ENCODE results near the gene NECTIN1.

Gene NECTIN1

DNA sequence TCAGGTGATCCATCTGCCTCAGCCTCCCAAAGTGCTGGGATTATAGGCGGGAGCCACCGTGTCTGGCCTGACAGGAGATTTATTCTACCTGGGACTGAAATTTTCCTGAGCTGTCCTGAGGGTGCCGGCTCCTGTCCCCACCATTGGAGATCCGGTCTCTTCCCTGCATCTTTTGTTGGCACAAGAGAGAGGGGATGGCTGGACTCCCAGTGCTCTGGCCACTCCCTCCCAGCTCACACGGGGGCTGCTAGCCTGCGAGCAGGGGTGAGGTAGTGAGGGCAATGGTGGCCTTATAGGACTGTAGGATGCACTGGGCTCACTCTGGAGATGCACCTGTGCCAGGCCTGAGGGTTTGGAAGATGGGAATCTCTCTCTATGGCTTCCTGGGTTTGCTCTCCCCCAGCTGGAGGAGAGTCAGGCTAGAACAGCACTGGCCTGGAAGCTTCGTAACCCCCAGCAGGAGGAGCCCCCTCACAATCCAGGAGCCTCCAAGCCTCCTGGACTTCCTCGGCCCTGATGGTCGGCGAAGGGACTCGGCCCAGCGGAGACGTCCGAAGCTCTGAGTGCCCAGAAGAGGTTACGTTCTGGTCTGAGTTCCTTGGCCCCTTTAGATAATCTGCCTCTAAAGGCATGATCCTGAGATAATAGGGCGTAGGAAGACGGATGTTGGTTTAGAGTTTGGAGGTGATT, 106.4 kb downstream of the NECTIN1 start:
- DNase-seq = no peak
- Histone ChIP-seq H3K4me1 (ENCODE audit: control insufficient read depth, insufficient read depth, low read length, poor library complexity, severe bottlenecking) (no peaks in the 10 kb centered on the region), H3K36me3 (ENCODE audit: control insufficient read depth, insufficient read depth, low read length) (no peaks in the 10 kb centered on the region), H3K9me3 (ENCODE audit: control insufficient read depth, low read length) (no peaks in the 10 kb centered on the region), H3K4me3 (ENCODE audit: insufficient read depth, low read depth, low read length, poor library complexity, severe bottlenecking) (no peak overlapping the region), H3K27me3 (replicated peaks; ENCODE audit: control insufficient read depth, insufficient read depth, low read length, poor library complexity, severe bottlenecking) (no peaks in the 10 kb centered on the region), H3K27ac (ENCODE audit: insufficient read depth, low read length, poor library complexity, severe bottlenecking) (no peak overlapping the region)

DNA sequence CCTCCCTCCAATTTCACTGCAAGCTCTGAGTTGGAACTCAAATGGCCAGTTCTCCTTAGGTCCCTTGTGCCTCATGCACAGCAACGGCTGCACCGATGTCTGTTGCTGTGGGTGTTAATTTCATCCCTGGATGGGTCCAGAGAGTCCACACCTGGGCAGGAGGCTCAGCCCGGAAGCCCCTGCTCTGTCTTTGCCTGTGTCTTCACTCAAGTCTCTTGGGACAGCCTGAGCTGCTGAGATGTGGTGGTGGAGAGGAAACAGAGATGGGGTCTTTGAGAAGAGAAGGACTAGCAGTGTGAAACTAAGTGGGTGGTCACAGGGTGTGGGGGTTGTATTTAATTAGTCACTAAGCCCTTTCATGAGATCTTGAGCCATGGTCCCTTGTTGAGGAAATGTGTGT, 109.3 kb downstream of the NECTIN1 start:
- Histone ChIP-seq H3K36me3 (ENCODE audit: control insufficient read depth, insufficient read depth, low read length) (no peaks in the 10 kb centered on the region), H3K27ac (ENCODE audit: insufficient read depth, low read length, poor library complexity, severe bottlenecking) (no peak overlapping the region), H3K4me1 (ENCODE audit: control insufficient read depth, insufficient read depth, low read length, poor library complexity, severe bottlenecking) (peaks cover 6% of the 10 kb centered on the region), H3K4me3 (ENCODE audit: insufficient read depth, low read depth, low read length, poor library complexity, severe bottlenecking) (no peak overlapping the region), H3K9me3 (ENCODE audit: control insufficient read depth, low read length) (no peaks in the 10 kb centered on the region), H3K27me3 (replicated peaks; ENCODE audit: control insufficient read depth, insufficient read depth, low read length, poor library complexity, severe bottlenecking) (no peaks in the 10 kb centered on the region)
- no peak for DNase-seq

DNA sequence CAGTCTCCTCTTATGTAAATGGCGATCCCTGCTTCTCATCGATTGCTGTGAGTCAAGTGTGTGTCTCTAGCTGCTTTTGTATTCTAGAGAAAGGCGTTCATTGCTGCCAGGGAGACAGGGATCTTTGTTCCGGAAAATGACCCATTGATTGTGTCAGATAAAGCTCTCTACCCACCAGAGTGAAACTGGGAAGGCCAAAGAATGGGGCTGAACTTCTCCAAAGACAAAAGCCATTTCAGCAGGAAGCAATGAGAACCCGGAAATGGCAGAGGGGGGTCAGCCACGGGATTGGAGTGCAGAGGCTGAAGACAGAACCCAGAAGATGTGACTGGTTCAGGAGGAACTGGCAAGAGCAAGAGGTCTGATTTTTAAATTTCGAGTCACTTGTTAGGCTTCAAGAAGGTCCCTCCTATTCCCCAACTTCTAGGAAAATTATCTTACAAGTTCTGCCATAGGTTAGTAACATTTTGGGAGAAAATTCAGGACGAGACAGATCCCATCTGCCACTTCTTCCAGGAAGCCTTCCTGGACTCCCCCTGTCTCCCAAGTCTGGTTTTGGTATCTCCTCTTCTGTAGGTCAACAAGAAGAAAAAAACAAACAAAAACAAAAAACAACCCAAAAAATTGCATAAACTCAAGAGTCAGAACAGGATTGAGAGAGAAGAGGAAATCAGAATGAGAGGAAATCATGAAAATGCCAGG, 110.6 kb downstream of the NECTIN1 start:
- H3K4me1 ChIP-seq (ENCODE audit: control insufficient read depth, insufficient read depth, low read length, poor library complexity, severe bottlenecking) = peaks cover 6% of the 10 kb centered on the region
- no peak overlapping the region for H3K4me3 ChIP-seq (ENCODE audit: insufficient read depth, low read depth, low read length, poor library complexity, severe bottlenecking)
- no peak overlapping the region for H3K27ac ChIP-seq (ENCODE audit: insufficient read depth, low read length, poor library complexity, severe bottlenecking)
- H3K9me3 ChIP-seq (ENCODE audit: control insufficient read depth, low read length) = no peaks in the 10 kb centered on the region
- no peak for DNase-seq
- H3K36me3 ChIP-seq (ENCODE audit: control insufficient read depth, insufficient read depth, low read length) = no peaks in the 10 kb centered on the region
- no peaks in the 10 kb centered on the region for H3K27me3 ChIP-seq (replicated peaks; ENCODE audit: control insufficient read depth, insufficient read depth, low read length, poor library complexity, severe bottlenecking)

- no peak overlapping the region for H3K27ac ChIP-seq (ENCODE audit: insufficient read depth, low read length, poor library complexity, severe bottlenecking)
- no peaks in the 10 kb centered on the region for H3K27me3 ChIP-seq (replicated peaks; ENCODE audit: control insufficient read depth, insufficient read depth, low read length, poor library complexity, severe bottlenecking)
- no peaks in the 10 kb centered on the region for H3K36me3 ChIP-seq (ENCODE audit: control insufficient read depth, insufficient read depth, low read length)
- H3K4me3 ChIP-seq (ENCODE audit: insufficient read depth, low read depth, low read length, poor library complexity, severe bottlenecking) = no peak overlapping the region
- no peaks in the 10 kb centered on the region for H3K9me3 ChIP-seq (ENCODE audit: control insufficient read depth, low read length)
- H3K4me1 ChIP-seq (ENCODE audit: control insufficient read depth, insufficient read depth, low read length, poor library complexity, severe bottlenecking) = peaks cover 6% of the 10 kb centered on the region
- DNase-seq = no peak
Observed at GRCh38 chr11:119617340-119617713, 111.7 kb downstream of the NECTIN1 start.

DNA sequence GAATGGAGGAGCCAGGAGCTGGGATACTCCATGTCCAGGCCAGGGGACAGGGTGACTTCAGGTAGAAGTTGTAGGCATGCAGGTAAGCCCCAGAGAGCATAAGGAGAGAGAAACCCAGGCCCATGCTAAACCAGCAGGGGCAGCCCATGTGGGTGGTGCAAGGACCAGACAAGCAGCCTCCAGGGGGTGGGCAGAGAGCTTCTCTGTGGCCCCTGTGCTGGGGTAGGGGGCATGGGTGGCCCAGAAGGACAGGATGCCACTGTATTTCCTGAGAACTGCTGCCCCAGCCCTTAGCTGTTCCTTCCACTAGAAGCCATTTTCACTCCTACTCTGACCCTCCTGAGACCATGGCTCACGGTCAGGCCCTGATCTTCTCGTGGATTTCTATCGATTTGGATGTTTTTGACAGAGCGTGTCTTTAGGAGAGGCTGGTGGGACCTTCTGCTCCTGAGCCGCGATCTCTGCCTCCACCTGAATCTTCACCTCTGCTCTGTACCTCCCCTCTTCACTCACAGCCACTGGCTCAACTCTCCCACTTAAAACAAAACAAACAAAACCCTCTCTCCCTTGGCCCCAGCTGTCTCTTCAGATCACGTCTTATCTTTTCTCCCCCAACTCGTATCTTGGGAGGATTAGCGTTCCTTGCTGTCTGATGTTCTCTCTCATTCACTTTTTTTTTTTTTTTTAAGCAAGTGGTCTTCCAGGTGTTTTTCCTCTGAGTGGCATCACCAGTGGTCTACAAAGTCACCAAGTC, 112.2 kb downstream of the NECTIN1 start:
- Histone ChIP-seq H3K36me3 (ENCODE audit: control insufficient read depth, insufficient read depth, low read length) (no peaks in the 10 kb centered on the region), H3K27ac (ENCODE audit: insufficient read depth, low read length, poor library complexity, severe bottlenecking) (no peak overlapping the region), H3K27me3 (replicated peaks; ENCODE audit: control insufficient read depth, insufficient read depth, low read length, poor library complexity, severe bottlenecking) (no peaks in the 10 kb centered on the region), H3K4me1 (ENCODE audit: control insufficient read depth, insufficient read depth, low read length, poor library complexity, severe bottlenecking) (peaks cover 6% of the 10 kb centered on the region), H3K9me3 (ENCODE audit: control insufficient read depth, low read length) (no peaks in the 10 kb centered on the region), H3K4me3 (ENCODE audit: insufficient read depth, low read depth, low read length, poor library complexity, severe bottlenecking) (no peak overlapping the region)
- DNase-seq = no peak

DNA sequence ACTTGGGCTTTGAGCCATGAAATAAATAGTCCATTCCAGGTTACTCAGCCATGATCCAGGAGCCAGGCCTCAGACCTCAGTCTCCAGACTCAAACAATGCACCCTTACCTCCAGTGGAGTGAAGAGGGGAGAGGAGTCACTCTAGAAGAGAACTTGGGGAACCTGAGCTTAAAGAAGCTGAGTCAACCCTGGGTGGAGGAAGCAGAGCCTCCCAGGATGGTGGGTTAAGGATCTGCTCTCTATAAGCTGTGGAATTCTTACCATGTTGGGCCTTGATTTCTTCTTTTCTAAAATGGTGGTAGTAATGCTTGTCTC, 113.2 kb downstream of the NECTIN1 start:
- no peaks in the 10 kb centered on the region for H3K36me3 ChIP-seq (ENCODE audit: control insufficient read depth, insufficient read depth, low read length)
- H3K27me3 ChIP-seq (replicated peaks; ENCODE audit: control insufficient read depth, insufficient read depth, low read length, poor library complexity, severe bottlenecking) = no peaks in the 10 kb centered on the region
- DNase-seq = no peak
- peaks cover 6% of the 10 kb centered on the region for H3K4me1 ChIP-seq (ENCODE audit: control insufficient read depth, insufficient read depth, low read length, poor library complexity, severe bottlenecking)
- no peak overlapping the region for H3K27ac ChIP-seq (ENCODE audit: insufficient read depth, low read length, poor library complexity, severe bottlenecking)
- no peaks in the 10 kb centered on the region for H3K9me3 ChIP-seq (ENCODE audit: control insufficient read depth, low read length)
- H3K4me3 ChIP-seq (ENCODE audit: insufficient read depth, low read depth, low read length, poor library complexity, severe bottlenecking) = no peak overlapping the region

DNA sequence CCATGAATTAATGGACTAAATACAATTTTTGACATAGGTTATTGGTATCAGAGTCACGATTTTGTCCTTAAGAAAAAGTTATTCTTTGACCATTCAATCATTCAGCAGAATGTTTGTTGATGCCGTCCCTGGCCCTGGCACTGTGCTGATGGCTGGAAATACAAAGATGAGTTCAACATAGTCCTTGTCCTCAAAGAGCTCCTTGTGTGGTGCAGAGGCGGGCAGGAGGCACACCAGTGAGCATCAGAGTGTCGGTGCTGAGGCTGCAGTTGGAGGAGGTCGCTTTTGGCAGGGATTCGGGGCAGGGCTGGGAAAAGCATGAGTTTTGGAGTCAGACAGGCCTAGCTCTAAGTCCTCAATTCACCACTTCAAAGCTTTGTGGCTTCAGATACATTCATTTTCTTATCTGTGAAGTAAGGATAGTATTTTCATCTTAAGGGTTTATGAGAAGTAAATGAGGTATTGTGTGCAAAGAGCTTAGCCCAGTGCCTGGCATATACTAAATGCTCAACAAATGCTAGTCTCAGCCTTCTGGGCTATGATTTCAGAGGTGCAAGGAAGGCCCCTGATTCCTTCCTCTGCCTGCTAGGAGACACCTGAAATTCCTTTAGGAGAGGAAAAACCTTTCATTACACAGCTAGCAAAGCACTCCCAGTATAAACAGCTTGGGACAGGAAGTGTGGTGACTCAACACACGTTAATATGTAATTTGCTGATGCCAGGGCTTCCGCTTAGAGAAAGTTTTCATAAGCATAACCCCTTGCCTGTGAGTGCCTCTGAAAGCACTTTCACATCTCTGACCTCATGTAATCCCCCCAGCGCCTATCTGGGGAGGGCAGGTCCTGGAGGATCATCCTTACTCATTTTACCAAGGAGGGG, 113.8 kb downstream of the NECTIN1 start:
- H3K36me3 ChIP-seq (ENCODE audit: control insufficient read depth, insufficient read depth, low read length) = no peaks in the 10 kb centered on the region
- peaks cover 6% of the 10 kb centered on the region for H3K4me1 ChIP-seq (ENCODE audit: control insufficient read depth, insufficient read depth, low read length, poor library complexity, severe bottlenecking)
- H3K4me3 ChIP-seq (ENCODE audit: insufficient read depth, low read depth, low read length, poor library complexity, severe bottlenecking) = no peak overlapping the region
- DNase-seq = no peak
- H3K27me3 ChIP-seq (replicated peaks; ENCODE audit: control insufficient read depth, insufficient read depth, low read length, poor library complexity, severe bottlenecking) = no peaks in the 10 kb centered on the region
- H3K9me3 ChIP-seq (ENCODE audit: control insufficient read depth, low read length) = no peaks in the 10 kb centered on the region
- no peak overlapping the region for H3K27ac ChIP-seq (ENCODE audit: insufficient read depth, low read length, poor library complexity, severe bottlenecking)

DNA sequence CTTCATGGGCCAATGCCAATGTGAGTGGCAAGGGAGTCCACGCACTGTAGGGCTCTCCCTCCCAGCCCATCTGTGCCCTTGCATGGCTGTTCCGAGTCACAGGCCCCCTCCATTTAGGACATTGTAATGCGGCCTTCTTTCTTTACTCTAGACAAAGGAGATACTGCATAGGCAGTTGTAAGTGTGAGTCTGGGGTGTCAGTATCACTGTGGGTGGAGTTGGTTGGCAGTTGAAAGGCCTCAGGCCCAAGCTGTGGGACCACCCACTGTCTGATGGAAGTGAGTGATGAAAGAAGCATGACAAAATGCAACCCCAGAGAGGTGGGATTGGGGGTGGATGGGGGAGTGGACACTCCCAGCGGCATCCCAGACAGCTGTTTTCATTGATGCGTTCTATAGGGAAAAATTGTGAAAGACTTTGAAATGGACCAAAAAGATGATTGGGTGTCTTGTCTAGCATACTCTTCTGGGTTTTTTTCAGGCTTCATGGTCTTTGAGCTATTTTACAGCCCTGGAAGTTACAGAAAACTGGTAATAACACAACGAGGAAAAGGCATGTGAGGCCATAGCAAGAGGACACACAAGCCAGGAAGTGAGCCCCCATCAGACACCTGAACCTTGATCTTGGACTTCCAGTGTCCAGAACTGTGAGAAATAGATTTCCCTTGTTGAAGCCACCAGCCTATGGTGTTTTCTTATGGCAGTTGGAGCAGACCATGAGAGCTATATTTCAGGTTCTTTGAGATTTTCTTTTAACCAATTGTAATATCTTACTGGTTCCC, 114.6 kb downstream of the NECTIN1 start:
- Histone ChIP-seq H3K4me3 (ENCODE audit: insufficient read depth, low read depth, low read length, poor library complexity, severe bottlenecking) (no peak overlapping the region), H3K27me3 (replicated peaks; ENCODE audit: control insufficient read depth, insufficient read depth, low read length, poor library complexity, severe bottlenecking) (no peaks in the 10 kb centered on the region), H3K9me3 (ENCODE audit: control insufficient read depth, low read length) (no peaks in the 10 kb centered on the region), H3K36me3 (ENCODE audit: control insufficient read depth, insufficient read depth, low read length) (no peaks in the 10 kb centered on the region), H3K27ac (ENCODE audit: insufficient read depth, low read length, poor library complexity, severe bottlenecking) (no peak overlapping the region), H3K4me1 (ENCODE audit: control insufficient read depth, insufficient read depth, low read length, poor library complexity, severe bottlenecking) (peaks cover 6% of the 10 kb centered on the region)
- no peak for DNase-seq

DNA sequence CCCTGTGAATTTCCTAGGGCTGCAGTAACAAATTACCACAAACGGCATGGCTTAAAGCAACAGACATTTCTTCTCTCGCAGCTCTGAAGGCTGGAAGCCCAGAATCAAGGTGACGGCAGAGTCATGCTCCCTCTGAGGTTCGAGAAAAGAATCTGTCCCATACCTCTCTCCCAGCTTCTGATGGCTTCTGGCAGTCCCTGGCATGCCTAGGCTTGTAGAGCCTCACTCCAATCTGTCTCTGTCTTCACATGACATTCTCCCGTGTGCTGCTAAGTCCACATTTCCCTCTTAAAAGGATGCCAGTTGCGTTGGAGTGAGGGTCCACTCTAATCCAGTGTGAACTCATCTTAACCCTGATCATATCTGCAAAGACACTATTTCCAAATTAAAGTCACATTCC, 116.2 kb downstream of the NECTIN1 start:
- H3K36me3 ChIP-seq (ENCODE audit: control insufficient read depth, insufficient read depth, low read length) = no peaks in the 10 kb centered on the region
- H3K27me3 ChIP-seq (replicated peaks; ENCODE audit: control insufficient read depth, insufficient read depth, low read length, poor library complexity, severe bottlenecking) = no peaks in the 10 kb centered on the region
- no peak overlapping the region for H3K27ac ChIP-seq (ENCODE audit: insufficient read depth, low read length, poor library complexity, severe bottlenecking)

More for the DNA sequence above, 116.2 kb downstream of the NECTIN1 start:
- no peak for DNase-seq
- Histone ChIP-seq H3K4me1 (ENCODE audit: control insufficient read depth, insufficient read depth, low read length, poor library complexity, severe bottlenecking) (peaks cover 6% of the 10 kb centered on the region), H3K4me3 (ENCODE audit: insufficient read depth, low read depth, low read length, poor library complexity, severe bottlenecking) (no peak overlapping the region), H3K9me3 (ENCODE audit: control insufficient read depth, low read length) (no peaks in the 10 kb centered on the region)
